ENCODE measurements around the gene STAC3. TPM values are rescaled to one million over a fixed set of nuclear protein-coding genes. Genes with fewer than 3 reads are reported as not detected.

The STAC3 gene
- total and polyA plus RNA-seq, 2 of the 8 experiments (the other 6 are each of a cell fraction or from before 2014, with no cell fraction given): 0.70 to 1.3 TPM

GRCh38 chr12:57229634-57230380, 21.2 kb downstream of the STAC3 start, which contains the start of gene SHMT2 (continued):
- TF ChIP-seq TAF7 (optimal IDR thresholded peaks at IDR 0.05; ENCODE audit: borderline replicate concordance, low read depth, low read length): peak; percentile 51
- TF ChIP-seq SIX5 (IDR thresholded peaks at IDR 0.05; ENCODE audit: low read depth, low read length): no peak
- TF ChIP-seq PHF8 (conservative IDR thresholded peaks at IDR 0.05; ENCODE audit: low read depth, low read length): peak; percentile 75
- peak; percentile 83 for TF ChIP-seq POLR2AphosphoS5 (IDR thresholded peaks at IDR 0.05; ENCODE audit: low read depth, low read length)
- TF ChIP-seq CEBPB (IDR thresholded peaks at IDR 0.05; ENCODE audit: low read depth, low read length): peak; percentile 98
